Activated CD4-positive, alpha-beta memory T cell treated with anti-CD3 and anti-CD28 coated beads for 36 hours (primary cell): ENCODE data around the gene TBC1D9. TPM values are rescaled to one million over a fixed set of nuclear protein-coding genes. Genes with fewer than 3 reads are reported as not detected.

Experiments used
- CTCF ChIA-PET: fragments of 350-600 bp; sonication (Branson Sonifier 250); formaldehyde crosslinking; loops from one replicate; lab custom pipeline; 2021; ENCODE audit warnings: antibody characterized with exemption, inconsistent platforms; lab: Charles Lee
- POLR2A ChIA-PET: fragments of 350-600 bp; sonication (Branson Sonifier 250); formaldehyde crosslinking; loops from one replicate; lab custom pipeline; 2021; ENCODE audit warnings: antibody characterized with exemption; lab: Charles Lee
- DNase-seq: peaks from one replicate; pipeline ENCODE4 v3.0.0-alpha.2; 2020
- H3K27ac Mint-ChIP-seq: one replicate; pipeline ENCODE4 v1.8.0; 2021; ENCODE audit warnings: mixed read lengths
- H3K27me3 Mint-ChIP-seq: one replicate; pipeline ENCODE4 v1.8.0; 2021; ENCODE audit warnings: mixed read lengths
- H3K36me3 Mint-ChIP-seq: one replicate; pipeline ENCODE4 v1.8.0; 2021; ENCODE audit warnings: mixed read lengths
- H3K4me1 Mint-ChIP-seq: one replicate; pipeline ENCODE4 v1.8.0; 2021; ENCODE audit warnings: low read depth, mixed read lengths
- H3K4me3 Mint-ChIP-seq: one replicate; pipeline ENCODE4 v1.8.0; 2021; ENCODE audit warnings: mild to moderate bottlenecking, mixed read lengths
- H3K9me3 Mint-ChIP-seq: one replicate; pipeline ENCODE4 v1.8.0; 2021; ENCODE audit warnings: mixed read lengths
- intact Hi-C: fragments of 100-400 bp; cut with micrococcal nuclease; formaldehyde crosslinking; loops from one replicate; pipeline ENCODE4 v1.15.1; 2023
- total RNA-seq, 2 experiments: library from RNA; stranded (reverse); gene quantifications; one replicate each; pipeline ENCODE4 v1.2.3, GENCODE V29; 2021

The TBC1D9 gene
- total RNA-seq, 2 experiments from 2014 or later: 0.05 TPM; not detected in 1

- H3K4me3 Mint-ChIP-seq: no peak overlapping the region
- DNase-seq: no peak
- H3K27ac Mint-ChIP-seq: no peak overlapping the region
- H3K9me3 Mint-ChIP-seq: no peaks in the 10 kb centered on the region
- no peaks in the 10 kb centered on the region for H3K27me3 Mint-ChIP-seq
- ChIA-PET POLR2A (no interaction called here), CTCF (no interaction called here)
- H3K36me3 Mint-ChIP-seq: no peaks in the 10 kb centered on the region
- H3K4me1 Mint-ChIP-seq: no peaks in the 10 kb centered on the region
- intact Hi-C loops: no loop called here
Measured at GRCh38 chr4:140630246-140630645, 125.9 kb downstream of the TBC1D9 start.

GRCh38 chr4:140628016-140628415 lies 128.2 kb downstream of the TBC1D9 start:
- no peak overlapping the region for H3K27ac Mint-ChIP-seq
- intact Hi-C loops: no loop called here
- no peak overlapping the region for H3K4me3 Mint-ChIP-seq
- ChIA-PET POLR2A (no interaction called here), CTCF (interaction anchor here (0.5 kb wide), 1 partner anchor 18 kb away, joined by 3 read pairs; no protein-coding TSS in a partner anchor)
- no peaks in the 10 kb centered on the region for H3K4me1 Mint-ChIP-seq
- no peaks in the 10 kb centered on the region for H3K27me3 Mint-ChIP-seq
- no peak for DNase-seq
- H3K9me3 Mint-ChIP-seq: no peaks in the 10 kb centered on the region
- H3K36me3 Mint-ChIP-seq: no peaks in the 10 kb centered on the region

DNA sequence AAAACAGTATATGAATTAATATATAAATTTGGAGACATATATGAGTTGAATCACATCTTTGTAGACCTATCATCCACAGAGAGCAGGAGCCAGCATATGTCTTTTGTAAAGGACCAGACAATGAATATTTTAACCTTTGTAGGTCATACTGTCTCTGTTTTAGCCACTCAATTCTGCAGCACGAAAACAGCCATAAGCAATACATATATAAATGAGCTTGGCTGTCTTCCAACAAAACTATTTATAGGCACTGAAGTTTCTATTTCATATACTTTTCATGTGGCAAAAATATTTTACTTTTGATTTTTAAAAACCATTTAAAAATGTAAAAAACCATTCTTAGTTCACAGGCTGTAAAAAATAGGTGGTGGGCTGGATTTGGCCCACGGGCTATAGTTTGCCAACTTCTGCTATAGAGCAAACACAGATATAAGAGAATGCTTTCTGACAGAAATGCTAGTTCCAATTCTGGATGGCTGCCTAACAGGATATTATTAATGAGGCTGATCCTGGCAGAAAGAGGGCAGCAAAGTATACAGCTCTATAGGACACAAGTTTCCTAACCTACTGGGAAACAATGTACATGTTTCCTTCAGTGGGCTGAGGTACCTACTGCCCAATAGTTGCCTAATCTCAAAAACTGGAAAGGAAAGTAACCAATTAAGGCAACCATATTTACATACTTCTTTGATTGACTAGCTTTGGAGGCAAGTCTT lies 129.4 kb downstream of the TBC1D9 start:
- Mint-ChIP-seq H3K27ac (no peak overlapping the region), H3K9me3 (no peaks in the 10 kb centered on the region), H3K36me3 (no peaks in the 10 kb centered on the region), H3K27me3 (no peaks in the 10 kb centered on the region), H3K4me3 (no peak overlapping the region), H3K4me1 (no peaks in the 10 kb centered on the region)
- intact Hi-C loops: no loop called here
- CTCF ChIA-PET: no interaction called here
- DNase-seq: no peak
- POLR2A ChIA-PET: no interaction called here

DNA sequence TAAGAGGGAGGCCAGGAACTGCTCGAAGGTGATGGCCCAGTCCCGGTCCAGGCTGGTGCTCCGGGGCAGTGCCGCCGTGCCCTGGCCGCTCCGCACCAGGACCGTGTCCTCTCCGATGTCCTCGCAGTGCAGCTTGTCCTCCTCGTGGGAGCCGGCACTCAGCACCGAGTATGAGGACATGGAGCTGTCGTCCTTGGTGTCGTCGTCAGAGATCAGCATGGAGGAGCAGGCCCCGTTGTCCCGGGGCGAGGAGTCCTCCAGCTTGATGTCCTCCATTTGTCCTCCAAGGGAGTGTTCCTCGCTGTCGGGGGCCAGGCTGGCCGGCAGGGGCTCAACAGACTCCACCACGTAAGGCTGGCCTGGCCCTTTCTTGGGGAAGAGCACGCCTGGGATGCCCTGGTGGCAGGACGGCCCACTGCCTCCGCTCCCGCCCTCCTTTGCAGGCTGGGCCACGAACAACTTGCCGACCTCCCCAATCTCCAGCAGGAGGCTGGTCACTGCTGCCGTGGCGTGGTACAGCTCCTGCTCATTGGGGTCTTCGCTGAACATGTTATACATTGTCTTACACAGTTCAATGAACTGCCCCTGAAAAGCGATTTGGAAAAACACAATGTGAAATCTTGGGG lies 133.7 kb downstream of the TBC1D9 start:
- Mint-ChIP-seq H3K4me1 (no peaks in the 10 kb centered on the region), H3K27me3 (peaks cover 1% of the 10 kb centered on the region), H3K27ac (no peak overlapping the region), H3K36me3 (no peaks in the 10 kb centered on the region), H3K4me3 (no peak overlapping the region), H3K9me3 (no peaks in the 10 kb centered on the region)
- CTCF ChIA-PET: interaction anchor here (0.8 to 1.3 kb wide), 2 partner anchors 12 to 15 kb away, joined by 3 to 5 read pairs; no protein-coding TSS in a partner anchor
- intact Hi-C loops: no loop called here
- DNase-seq: no peak
- POLR2A ChIA-PET: no interaction called here

DNA sequence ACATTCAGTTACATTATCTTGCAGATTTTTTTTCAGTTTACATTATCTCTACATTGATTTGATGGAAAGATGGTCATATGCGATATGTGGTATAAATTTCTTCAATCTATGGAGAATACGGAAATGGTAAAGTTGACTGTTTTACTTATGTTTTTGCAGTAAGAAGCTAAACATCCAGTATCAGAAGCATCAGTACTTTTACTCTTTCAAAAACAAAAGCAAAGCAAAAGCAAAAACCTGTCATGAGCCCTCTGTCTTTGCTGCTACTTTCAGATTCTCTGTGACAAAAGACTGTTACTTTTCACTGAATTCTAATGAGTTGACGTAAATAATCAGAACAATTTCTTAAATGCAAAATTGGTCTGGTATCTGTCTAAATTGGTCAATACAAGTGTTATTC lies 135.0 kb downstream of the TBC1D9 start:
- H3K4me1 Mint-ChIP-seq: no peaks in the 10 kb centered on the region
- H3K9me3 Mint-ChIP-seq: no peaks in the 10 kb centered on the region
- H3K4me3 Mint-ChIP-seq: no peak overlapping the region
- H3K36me3 Mint-ChIP-seq: no peaks in the 10 kb centered on the region
- peaks cover 1% of the 10 kb centered on the region for H3K27me3 Mint-ChIP-seq
- POLR2A ChIA-PET: no interaction called here
- intact Hi-C loops: no loop called here
- DNase-seq: no peak
- no peak overlapping the region for H3K27ac Mint-ChIP-seq
- CTCF ChIA-PET: interaction anchor here (1.3 kb wide), 1 partner anchor 11 kb away, joined by 5 read pairs; no protein-coding TSS in a partner anchor

GRCh38 chr4:140617499-140618248 lies 138.5 kb downstream of the TBC1D9 start:
- ChIA-PET POLR2A (no interaction called here), CTCF (no interaction called here)
- DNase-seq: no peak
- intact Hi-C loops: no loop called here
- Mint-ChIP-seq H3K4me3 (no peak overlapping the region), H3K9me3 (no peaks in the 10 kb centered on the region), H3K27me3 (peaks cover 1% of the 10 kb centered on the region), H3K27ac (no peak overlapping the region), H3K4me1 (no peaks in the 10 kb centered on the region), H3K36me3 (no peaks in the 10 kb centered on the region)

GRCh38 chr4:140615451-140615850 lies 140.7 kb downstream of the TBC1D9 start:
- Mint-ChIP-seq H3K27ac (no peak overlapping the region), H3K36me3 (no peaks in the 10 kb centered on the region), H3K4me1 (no peaks in the 10 kb centered on the region), H3K9me3 (no peaks in the 10 kb centered on the region), H3K4me3 (no peak overlapping the region), H3K27me3 (peaks cover 1% of the 10 kb centered on the region)
- POLR2A ChIA-PET: no interaction called here
- no peak for DNase-seq
- intact Hi-C loops: no loop called here
- CTCF ChIA-PET: no interaction called here

DNA sequence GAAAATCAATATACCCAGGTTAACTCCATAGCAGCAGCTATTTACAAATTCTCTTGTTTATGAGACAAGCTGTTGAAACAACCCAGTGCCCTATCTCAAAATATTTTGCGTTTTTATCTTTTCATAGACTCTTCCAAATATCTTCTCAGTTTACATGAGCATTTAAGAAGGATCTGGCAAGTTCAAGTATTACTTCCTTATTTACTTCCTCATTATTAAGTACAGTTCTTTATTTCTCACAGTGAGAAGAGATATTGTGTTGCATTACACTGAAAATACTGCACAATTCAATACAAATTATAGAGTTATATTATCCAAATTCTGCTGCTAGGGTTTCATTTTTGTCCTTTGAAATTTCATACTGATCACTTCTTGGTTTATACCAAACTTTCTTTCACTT lies 143.8 kb downstream of the TBC1D9 start:
- no peak for DNase-seq
- POLR2A ChIA-PET: no interaction called here
- no peak overlapping the region for H3K4me3 Mint-ChIP-seq

GRCh38 chr4:140611854-140612253 lies 144.3 kb downstream of the TBC1D9 start:
- Mint-ChIP-seq H3K27ac (no peak overlapping the region), H3K4me3 (no peak overlapping the region), H3K36me3 (no peaks in the 10 kb centered on the region), H3K9me3 (no peaks in the 10 kb centered on the region), H3K4me1 (no peaks in the 10 kb centered on the region), H3K27me3 (peaks cover 3% of the 10 kb centered on the region)
- POLR2A ChIA-PET: no interaction called here
- intact Hi-C loops: loop anchor here (5.0 kb wide), 1 partner anchor 90 kb away; the partner anchor contains the start of gene ELMOD2
- DNase-seq: no peak
- CTCF ChIA-PET: no interaction called here

More for the DNA sequence above, 143.8 kb downstream of the TBC1D9 start:
- Mint-ChIP-seq H3K36me3 (no peaks in the 10 kb centered on the region), H3K27me3 (peaks cover 3% of the 10 kb centered on the region), H3K9me3 (no peaks in the 10 kb centered on the region), H3K27ac (no peak overlapping the region), H3K4me1 (no peaks in the 10 kb centered on the region)
- CTCF ChIA-PET: no interaction called here
- intact Hi-C loops: loop anchor here (5.0 kb wide), 1 partner anchor 90 kb away; the partner anchor contains the start of gene ELMOD2

DNA sequence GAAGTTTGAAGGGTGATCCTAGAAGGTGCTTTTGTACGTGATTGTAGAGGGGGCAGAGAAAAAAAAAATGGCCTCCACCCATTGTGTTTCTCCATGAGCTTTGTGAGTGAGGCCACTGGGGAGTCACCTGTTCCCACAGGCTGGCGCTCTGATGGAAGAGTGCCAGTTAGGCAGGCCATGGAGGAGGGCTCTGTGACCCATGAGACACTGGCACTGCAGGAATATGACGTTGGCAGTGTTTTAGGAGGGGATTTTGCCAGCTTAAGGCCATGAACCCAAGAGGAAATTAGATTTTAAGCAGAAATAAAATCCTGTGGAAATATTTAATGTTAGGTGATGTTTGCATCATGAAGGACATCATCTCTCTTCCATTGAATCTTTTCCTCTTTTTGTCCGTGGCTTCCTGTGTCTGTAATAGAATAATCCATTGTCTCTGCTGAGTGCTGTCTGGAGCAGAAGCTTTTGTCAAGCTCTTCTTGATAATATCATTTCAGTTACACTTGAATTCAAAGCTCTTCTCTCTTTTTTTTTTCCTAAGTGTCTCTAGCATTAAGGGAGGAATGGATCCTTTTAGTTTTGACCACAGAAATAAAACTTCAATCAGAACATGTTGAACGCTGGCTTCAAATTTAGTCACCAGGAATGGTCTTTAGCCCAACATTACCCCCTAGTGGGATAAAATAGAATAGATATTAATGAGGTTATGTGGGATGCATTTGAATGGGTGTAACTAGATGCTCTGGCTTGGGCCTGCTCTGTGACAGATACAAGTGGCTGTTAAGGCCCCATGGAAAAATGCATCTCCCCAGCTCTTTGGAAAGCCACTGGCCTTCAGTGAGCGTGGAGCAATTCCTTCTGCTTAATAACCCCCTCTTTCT lies 146.4 kb downstream of the TBC1D9 start:
- no peak overlapping the region for H3K27ac Mint-ChIP-seq
- no peaks in the 10 kb centered on the region for H3K36me3 Mint-ChIP-seq
- ChIA-PET POLR2A (no interaction called here), CTCF (interaction anchor here (0.6 to 3.0 kb wide), 12 partner anchors 12 to 873 kb away, joined by 3 to 27 read pairs (median 4); partner anchors contain the start of gene SCOC)
- no peaks in the 10 kb centered on the region for H3K4me1 Mint-ChIP-seq
- peaks cover 8% of the 10 kb centered on the region for H3K27me3 Mint-ChIP-seq
- H3K4me3 Mint-ChIP-seq: no peak overlapping the region
- intact Hi-C loops: loop anchor here (1.0 to 5.0 kb wide), 2 partner anchors 87 to 249 kb away; partner anchors contain the start of gene ELMOD2
- DNase-seq: no peak
- no peaks in the 10 kb centered on the region for H3K9me3 Mint-ChIP-seq

- H3K27ac Mint-ChIP-seq: no peak overlapping the region
- H3K9me3 Mint-ChIP-seq: no peaks in the 10 kb centered on the region
- CTCF ChIA-PET: interaction anchor here (0.8 to 3.0 kb wide), 4 partner anchors 15 to 248 kb away, joined by 3 to 27 read pairs (median 4); partner anchors contain the start of gene ELMOD2
- peaks cover 8% of the 10 kb centered on the region for H3K27me3 Mint-ChIP-seq
- H3K4me1 Mint-ChIP-seq: no peaks in the 10 kb centered on the region
- DNase-seq: no peak
- no peak overlapping the region for H3K4me3 Mint-ChIP-seq
- POLR2A ChIA-PET: no interaction called here
- intact Hi-C loops: no loop called here
- no peaks in the 10 kb centered on the region for H3K36me3 Mint-ChIP-seq
Measured at GRCh38 chr4:140607852-140608251, 148.3 kb downstream of the TBC1D9 start.
